Stimulated activated CD4-positive, alpha-beta T cell treated with anti-CD3 and anti-CD28 coated beads, TNF-alpha, amount 100 ng/mL, for 4 hours (primary cell): Measurements from ENCODE around the gene CYBC1.

Experiments
- DNase-seq, 3 experiments: peaks; one replicate each; pipeline ENCODE4 v3.0.0-alpha.2; 2020; ENCODE audit warnings: low read depth in 3 of 3

Gene CYBC1

DNA sequence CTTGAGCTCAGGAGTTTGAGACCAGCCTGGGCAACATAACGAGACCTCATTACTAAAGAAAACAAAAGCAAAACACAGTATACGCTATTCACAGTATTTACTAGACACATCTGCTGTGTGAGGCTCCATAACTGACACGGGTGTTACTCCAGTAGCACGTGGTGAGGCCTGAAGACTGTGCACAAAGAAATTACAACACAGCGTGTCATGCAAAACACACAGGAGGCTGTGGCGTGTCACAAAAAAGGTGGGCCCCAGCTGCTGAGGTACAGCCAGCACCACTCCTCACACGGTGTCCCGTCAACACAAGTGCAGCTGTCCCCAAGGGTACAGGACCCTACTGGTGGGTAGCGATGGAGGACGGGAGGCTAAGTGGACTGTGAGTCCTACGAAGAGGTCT is 2.7 kb downstream of the CYBC1 start:
- no peak for DNase-seq

DNA sequence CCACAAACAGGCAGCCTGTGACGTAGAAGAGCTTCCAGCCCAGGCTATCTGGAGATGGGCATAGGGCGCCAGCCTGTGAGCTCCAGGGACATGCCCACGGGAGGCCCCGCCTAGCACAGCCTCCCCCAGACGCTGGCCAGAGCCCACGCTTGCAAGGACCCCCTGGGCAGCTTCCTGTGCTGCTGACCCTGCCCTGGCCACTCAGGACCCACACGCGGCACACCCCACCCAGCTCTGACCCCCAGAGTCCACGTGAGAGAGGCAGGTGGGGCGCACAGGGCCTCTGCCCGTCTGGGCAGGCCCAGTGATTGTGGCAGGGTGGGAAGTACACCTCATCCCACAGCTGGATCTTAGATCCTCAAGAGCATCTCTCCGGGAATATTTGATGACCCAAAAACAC is 3.9 kb downstream of the CYBC1 start:
- DNase-seq, result no peak

DNA sequence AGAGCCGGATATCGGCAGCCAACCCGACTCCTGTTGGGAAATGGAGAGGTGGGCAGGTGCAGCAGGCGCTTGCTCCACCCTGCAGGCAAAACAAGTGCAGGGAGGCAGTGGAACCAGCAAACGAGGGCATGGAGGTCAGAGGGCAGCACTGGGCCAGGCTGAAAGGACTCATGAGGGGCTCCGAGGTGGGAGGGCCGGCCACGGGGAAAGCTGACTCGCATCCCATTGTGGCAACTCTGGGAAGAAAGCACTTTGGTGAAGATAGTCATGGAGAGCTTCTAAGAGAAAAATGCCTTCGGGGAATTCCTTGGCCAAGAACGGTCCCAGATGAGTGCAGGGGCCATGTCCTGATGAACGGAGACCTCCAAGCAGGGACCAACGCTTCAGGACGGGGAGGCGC is 4.4 kb downstream of the CYBC1 start:
- DNase-seq, result no peak

DNA sequence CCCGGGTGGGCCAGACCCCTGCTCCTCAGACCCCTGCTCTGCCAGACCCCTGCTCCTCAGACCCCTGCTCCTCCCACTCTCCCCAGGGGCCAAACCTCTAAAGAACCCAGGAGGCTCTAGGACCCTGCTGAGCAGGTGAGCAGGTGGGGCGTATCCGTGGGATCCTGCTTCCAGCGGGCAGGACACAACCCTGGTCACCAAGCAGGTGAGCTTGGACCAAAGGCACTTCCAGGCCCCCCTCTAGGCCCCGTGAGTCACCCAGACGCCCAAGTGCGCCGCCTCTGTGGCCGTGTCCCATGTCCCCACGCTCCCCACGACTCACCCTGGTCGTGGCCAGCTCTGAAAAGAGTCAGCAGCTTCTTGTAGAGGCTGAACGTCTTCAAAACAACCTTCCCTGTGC is 5.0 kb downstream of the CYBC1 start:
- DNase-seq, result no peak

DNA sequence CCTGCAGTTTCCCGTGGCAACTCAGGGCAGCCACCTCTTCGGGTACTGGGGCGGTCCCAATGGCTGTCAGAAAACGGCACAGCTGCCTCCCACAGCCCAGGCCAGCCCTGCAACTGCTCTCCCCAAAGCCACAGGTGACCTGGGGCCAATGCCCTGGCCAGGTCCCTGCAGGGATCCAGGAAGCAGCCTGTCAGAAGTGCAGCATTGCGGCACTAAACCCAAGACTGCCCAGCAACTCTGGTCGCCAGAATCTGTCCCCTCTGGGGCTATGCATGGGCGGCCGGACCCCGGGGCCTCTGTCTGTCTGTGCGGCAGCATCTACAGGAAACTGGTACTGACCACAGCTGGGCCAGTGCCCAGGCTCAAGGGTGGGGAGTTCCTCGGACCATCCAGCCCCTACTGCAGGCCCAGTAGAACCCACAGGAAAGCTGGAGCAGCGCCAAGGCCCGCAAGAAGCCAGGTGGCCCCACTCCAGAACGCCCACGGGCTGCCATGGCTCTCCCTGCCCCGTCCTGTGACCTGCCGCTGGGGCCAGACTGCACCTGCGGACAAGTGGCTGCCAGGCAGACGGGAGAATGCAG is 5.5 kb downstream of the CYBC1 start:
- no peak for DNase-seq

DNA sequence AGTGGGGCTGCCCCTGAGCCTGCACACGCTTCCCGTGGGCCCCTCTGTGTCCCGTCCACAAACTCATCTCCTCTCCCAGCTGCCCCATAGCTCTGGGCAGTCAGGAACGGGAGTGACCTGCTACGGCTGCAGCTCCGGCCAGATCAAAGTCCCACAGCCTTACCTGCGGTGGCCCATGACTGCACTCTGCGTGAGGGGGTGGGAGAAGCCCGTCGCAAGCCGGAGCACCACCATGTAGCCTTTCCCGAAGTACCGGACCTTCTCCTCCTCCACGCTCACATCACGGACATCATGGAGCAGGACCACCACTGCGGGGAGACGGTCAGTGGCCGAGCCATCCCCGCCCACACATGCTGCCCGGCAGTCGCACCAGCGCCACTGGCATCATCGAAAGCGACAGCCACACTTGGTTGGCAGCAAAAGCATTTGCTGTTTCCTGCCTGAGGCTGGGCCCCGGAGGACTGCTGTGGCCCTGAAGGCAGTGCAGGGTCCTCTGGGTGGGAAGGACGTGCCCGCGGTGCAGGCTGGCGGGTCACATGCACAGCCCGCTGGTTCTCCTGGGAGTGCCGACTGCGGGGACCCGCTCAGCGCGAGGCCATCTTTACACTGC is 6.2 kb downstream of the CYBC1 start:
- no peak for DNase-seq

DNA sequence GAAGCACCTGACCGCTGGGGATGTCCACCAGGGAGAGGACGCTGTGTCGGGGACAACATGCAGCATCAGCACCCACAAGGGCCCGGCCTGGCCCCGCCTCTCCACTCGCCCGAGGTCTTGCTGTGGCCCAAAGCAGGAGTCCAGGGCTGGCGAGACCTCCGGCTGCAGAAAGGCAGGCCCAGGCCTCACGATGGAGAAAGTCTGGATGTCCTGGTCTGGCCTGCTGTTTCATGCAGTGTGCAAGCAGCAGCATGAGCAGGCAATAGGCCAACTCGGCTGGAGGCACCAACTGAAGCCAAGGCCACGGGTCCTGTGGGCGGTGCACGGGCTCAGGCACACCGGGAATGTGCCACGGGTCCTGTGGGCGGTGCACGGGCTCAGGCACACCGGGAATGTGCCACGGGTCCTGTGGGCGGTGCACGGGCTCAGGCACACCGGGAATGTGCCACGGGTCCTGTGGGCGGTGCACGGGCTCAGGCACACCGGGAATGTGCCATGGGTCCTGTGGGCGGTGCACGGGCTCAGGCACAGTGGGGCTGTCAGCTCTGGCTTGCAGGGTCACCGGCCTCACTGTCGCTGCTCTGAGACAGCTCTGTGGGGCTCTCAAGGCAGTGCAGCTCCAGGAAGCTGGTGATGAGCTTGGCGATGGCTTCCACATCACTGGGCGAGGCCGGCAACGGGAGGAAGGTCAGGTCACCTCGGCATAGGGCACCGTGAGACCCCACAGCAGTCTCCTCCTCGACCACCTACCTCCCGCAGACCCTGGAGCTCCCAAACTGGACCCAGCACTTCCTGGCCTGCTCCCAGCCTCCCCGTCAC is 6.9 kb downstream of the CYBC1 start:
- DNase-seq, result no peak

DNA sequence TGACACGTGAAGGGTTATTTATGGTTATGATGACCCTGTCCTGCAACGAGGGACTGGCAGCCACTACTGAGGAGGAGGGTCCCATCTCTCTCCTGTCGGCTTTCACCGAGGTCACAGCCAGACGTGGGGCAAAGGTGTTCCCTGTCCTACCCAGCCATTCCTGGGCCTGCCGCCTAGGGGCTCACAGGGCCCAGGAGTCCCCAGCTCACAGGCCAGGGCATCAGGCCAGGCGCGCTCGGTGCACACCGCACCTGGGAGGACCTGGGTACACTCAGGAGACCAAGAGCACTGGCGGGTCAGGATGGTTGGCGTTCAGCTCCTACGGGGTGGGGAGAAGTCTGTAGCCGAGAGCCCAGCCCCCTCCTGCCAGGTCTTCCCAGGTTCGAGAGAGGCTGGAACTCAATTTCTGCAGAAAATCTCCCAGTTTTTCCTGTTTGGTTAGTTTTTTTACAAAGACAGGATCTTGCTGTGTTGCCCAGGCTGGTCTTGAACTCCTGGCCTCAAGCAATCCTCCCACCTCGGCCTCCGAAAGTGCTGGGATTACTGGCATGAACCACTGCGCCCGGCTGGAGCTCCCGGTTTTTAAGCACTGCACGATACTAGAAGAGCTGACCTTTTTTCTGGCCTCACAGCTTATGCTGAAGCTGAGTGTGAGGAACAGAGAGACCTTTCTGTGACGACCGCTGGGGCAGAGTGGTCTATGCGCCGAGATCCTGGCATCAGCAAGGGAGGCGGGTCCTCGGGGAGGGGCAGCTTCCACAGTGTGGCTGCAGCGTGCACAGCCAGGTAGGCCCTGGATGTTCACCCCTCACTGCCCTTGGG is 7.7 kb downstream of the CYBC1 start:
- DNase-seq, result no peak

DNA sequence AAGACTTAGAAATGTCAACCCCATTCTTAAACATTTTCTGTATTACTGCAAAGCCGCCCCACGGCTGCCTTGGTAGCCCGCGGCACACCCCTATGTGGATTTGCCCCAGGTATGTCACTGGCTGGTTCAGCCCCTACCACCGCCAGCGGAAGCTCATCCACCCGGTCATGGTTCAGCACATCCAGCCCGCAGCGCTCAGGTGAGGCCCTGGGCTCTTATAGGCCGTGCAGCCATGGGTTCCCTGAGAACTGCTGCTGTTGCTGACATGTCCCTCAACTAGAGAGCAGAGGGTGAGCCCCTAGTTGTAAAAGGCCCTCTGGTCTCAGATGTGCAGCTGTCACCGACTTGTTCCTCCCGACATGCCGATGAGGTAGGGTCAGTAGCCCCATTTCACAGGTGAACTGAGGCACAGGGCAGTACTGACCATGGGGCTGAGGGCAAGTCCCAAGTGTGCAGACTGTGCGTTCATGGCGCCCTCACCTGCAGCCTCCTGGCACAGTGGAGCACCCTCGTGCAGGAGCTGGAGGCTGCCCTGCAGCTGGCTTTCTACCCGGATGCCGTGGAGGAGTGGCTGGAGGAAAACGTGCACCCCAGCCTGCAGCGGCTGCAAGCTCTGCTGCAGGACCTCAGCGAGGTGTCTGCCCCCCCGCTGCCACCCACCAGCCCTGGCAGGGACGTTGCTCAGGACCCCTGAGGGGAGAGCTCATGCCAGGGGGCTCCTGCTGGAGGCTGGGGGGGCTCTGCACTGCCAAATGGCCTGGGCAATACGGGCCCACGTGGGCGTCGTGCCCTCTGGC is 8.7 kb downstream of the CYBC1 start:
- DNase-seq, result no peak

DNA sequence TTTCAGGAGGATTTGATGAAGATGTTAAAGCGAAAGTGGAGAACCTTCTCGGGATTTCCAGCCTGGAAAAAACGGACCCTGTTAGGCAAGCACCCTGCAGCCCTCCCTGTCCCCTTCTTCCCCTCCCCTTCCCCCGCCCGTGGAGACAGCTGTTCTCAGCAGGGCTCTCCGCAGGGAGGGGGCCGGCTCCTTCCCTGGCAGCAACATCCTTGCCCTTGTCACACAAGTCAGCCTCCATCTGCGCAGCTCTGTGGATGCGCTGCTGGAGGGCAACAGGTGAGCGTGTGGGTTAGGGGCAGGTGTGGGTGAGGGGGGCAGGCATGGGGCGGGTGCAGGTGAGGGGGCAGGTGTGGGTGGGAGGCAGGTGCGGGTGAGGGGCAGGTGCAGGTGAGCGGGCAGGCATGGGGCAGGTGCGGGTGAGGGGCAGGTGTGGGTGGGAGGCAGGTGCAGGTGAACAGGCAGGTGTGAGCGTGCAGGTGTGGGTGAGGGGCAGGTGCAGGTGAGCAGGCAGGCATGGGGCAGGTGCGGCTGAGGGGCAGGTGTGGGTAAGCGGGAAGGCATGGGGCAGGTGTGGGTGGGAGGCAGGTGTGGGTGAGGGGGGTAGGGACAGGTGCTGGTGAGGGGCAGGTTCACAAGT is 9.4 kb downstream of the CYBC1 start:
- no peak for DNase-seq

DNA sequence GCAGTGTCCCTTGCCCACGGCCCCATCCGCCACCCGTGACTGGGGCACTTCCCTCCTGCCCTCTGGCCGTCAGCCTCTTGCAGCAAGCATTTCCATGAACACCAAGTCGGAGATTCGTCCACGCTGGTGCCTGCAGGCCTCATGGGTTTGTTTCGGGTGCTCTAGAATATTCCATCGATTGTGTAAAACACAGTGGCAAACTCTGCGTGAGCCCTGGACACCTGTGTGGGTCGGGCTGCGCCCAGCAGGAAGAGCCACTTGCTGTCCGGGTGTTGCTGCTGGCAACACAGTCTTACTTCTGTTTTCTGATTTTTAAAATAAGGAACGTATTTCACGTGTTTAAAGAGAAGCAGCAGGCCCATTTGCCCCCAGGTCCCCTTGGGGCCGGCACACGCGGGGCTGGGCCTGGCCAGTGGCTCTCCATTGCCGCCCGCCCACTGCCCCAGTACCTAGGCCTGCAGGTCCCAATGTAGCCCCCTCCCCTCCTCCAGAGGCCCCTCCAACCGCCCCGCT is 10.0 kb downstream of the CYBC1 start:
- DNase-seq, result no peak

DNA sequence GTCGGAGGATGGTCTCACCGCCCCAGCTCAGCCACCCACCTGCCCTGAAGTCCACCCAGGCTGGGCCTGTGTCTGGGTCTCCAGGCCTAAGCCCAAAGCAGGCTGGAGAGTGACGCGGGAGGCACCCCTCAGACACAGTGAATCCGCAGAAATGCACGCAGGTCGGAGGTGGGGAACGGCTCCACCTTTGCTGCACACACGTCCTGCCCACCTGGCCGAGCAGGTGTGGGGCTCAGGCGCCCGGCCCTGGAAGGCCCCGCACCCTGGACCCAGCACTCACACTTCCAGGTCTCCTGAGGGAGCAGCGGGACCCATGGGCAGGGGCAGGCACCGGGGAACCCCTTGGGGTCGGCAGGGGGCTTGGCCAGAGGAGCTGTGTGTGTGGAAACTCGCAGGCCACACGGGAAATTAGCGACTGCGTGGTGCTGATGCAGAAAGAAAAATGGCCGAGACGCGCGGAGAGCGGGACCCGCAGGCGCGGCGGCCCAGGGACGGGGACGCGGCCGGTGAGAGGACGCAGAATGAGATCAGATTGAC is 10.7 kb downstream of the CYBC1 start:
- DNase-seq, result no peak

DNA sequence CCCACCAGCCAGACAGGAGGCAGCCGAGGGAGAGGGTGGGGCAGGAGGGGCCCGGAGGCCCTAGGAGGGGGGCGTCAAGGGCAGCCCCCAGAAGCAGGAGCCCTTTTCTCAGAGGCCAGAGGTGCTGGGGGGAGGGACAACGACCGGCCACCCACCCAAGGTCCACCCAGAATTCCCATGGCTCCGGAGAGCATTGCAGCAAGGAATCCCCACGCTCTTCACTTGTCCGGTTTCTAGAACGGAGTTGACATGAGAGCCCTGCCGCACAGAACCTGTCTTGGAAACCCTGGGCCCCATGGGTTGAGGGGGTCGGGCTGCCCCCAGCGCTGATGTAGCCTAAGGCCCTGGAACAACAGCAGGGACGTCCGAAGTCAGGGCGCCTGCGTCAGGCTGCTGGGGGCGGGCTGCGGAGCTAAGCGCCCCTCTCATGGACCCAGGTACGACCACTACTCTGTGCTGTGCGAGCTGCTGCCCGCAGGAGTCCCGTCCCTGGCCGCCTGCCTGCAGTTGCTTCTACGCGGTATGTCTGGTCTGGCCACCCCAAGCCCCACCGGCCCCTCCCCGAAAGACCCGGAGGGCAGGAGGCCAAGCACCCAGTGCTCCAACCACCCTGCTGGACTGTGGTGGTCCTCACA is 11.2 kb downstream of the CYBC1 start:
- no peak for DNase-seq

DNA sequence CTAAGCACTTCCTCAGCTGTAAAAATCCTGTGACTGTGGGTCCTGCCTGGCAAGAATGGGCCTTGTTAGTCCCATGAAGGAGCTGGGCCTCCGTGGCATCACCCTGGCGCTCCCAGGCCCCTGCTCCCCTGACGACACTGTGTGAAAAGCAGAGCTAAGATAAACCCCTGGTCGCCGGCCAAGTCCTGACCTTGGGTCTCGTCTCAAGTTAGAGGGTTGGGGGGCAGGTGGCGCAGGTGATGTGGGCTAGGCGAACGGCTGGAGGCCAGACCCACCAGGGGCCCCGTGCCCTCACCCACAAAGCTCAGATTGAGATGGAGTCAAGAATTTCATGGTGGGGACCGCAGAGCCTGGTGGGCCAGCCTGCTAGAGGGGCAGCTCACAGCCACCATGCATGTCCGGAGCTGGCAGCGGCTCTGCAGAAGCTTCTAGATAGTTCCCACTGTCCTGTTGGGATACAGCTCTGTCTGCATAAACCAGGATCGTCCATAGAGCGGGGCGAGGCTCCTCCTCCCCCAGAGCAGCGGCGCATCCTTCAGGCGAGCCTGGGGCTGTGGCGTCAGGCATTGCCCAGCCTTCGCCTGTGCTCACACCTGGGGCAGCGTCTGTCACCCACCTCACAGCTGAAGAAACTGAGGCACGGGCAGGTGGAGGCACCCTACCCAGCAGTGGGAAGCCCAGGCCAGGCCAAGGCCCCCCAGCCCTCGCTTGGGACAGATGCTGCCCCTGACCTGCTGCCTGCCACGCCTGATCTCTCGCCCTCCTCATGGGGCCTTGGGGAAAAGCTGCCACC is 12.0 kb downstream of the CYBC1 start:
- DNase-seq, result no peak

DNA sequence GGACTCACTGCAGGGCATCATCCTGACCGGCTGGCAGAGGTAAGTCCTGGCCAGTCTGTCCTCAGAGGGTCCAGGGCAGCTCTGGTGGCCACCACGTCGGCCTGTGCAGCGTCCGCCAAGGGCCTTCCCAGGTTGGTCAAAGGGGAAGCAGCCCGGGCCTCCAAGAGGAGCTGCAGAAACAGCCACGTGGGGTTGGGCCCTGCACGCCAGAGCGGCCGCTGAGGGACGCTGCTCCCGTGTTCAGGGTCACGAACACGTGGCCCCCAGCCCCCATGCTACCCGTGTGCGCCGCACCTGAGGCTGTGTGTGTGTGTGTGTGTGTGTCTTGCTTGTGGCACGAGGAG is 13.3 kb downstream of the CYBC1 start:
- no peak for DNase-seq

DNA sequence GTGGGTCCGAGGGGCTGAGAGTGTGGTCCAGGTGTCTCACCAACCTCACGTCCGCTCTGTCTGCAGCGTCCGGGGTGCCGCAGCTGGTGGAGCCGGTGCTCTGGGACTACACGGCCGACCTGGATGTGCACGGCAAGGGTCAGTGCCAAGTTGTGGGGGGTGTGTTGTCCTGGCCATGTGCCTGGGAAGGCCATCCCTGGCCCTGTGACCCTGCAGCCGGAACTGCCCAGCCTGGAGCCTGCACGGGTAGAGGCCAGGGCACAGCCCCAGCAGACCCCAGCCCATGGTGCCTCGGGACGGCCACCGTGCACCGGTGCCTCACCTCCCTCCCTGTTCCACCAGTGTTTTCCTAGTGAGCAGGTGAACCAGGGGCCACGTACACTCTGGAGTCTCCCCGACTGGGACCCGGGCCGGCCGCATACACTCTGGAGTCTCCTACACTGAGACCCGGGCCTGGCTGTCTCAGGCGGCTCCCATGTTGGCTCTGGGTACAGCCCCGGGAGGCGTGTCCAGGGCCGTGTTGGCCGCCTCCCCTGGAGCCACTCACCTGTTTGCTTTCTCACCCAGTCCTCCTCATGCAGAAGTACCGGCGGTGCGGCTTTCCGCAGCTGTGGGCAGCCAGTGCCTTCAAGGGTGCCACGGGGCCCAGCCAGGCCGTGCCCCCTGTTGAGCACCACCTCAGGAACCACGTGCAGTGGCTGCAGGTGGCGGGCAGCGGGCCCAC is 13.8 kb downstream of the CYBC1 start:
- DNase-seq, result no peak

DNA sequence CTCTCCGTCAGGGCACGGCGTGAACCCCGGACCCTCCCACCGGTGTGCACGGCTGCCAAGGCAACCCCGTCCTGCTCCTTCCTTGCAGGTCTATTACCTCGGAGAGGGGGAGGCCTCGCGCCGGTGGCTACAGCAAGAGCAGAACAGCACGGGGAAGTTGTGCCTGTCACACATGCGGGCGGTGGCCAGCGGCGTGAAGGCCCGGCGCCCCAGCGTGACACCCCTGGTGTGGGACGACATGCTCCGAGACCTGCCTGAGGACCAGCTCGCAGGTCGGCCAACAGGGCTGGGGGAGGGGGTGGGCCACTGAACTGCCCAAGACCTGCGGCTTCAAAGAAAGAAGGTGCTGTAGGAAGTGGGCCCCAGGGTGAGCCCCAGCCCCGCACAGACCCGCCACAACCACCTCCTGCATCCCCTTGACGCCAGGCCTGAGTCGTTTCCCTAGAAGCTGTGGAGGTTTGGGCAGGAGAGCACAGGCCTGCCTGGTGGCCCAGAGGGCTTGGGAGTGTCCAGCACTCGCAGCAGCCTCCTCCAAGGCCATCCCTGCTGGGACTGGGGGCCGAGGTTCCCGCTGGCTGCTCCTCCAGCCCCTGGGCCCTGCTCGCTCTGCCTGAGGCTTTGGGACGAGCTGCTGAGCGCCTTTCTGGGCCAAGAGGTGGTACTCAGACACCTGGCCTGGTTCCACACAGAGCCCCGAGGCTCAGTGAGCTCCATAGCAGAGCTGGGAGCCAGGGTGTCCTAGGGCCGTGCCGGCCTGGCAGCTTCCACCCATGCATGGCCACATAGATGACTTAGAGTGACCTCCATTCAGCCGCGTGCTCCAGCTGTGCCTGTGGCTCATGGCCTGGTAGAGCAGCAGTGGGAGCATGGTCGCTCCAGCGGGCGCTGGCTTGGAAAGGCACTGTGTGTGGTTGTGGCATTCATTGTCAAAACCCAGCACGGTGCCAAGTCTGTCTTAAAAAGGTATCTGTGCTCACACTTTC is 14.7 kb downstream of the CYBC1 start:
- DNase-seq, result no peak

DNA sequence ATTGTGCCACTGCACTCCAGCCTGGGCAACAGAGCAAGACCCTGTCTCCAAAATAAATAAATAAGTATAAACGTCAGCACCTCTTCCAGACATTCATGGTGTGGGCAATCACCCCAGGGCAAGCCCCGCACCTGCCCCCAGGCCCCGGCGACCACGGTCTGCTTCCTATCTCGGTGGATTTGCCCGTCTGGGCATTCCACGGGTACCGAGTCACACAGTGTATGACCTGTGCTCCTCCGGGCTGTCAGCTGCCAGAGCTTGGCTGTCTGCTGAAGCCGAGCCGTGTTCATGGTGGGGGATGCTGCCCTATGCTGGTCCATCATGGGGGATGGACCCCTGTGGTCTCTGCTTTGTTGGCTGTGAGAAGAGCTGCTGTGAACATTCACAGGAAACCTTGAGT is 15.4 kb downstream of the CYBC1 start:
- no peak for DNase-seq
